Eye (tissue), 1 donor: ENCODE measurements around the gene PLEKHA5.
A peak's percentile ranks its signal among the peaks of the same experiment; 100 is the strongest.
"Not testable (repeated sequence)": the region's sequence is repeated elsewhere in the genome, so short reads cannot be mapped to it uniquely, and the experiment has no call there.

Source experiments
- DNase-seq: peaks from one replicate; pipeline ENCODE4 v3.0.0-alpha.2; 2015

Gene PLEKHA5

GRCh38 chr12:19285793-19286448, 156.4 kb downstream of the PLEKHA5 start:
- no peak for DNase-seq

GRCh38 chr12:19287302-19287701, 157.8 kb downstream of the PLEKHA5 start:
- DNase-seq: no peak

DNA sequence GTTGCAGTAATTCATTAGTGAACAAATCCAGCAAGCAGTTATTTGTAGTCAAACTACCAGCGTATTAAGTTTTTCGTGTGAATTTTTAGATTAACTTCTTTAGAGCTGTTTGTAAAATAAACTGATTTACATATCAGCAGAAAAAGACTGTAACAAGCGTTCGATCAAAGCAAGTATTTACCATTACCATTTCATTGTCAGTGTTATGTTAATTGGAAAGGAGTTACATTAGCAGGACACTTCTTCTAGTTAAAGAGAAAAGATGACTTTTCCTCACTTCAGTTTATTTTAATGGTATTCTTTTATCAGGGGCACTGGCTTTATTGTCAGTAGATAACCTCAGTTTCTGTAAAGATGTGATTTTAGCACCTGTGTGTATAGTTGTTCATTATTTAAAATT, 158.6 kb downstream of the PLEKHA5 start:
- no peak for DNase-seq

DNA sequence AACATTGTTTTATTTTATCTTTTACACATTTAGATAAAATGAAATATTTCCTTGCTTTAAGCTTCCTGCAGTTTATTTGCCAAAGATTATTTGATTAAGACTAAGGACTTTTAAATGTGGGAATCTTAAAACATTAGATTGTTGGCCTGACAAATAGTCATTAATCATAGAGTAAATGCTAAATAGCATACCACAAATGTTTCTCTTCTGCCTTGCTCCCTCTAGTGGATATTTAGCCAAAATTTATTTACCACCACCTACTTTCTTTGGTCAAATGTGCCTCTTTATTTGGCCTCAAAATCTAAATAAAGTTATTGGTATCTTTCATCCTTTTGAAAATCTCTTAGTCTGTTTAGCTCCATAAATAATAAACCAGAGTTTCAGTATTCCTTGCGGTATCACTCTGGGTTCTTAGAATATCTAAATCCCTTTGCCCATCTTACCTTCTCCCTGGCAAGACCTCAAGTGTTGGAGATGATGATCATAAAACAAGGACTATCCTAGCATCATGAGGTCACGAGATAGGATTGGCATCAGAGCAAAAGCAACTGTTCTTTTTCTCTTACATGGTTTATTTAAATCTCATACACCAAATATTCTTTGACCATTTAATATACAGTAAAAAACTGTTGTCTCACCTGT, 159.2 kb downstream of the PLEKHA5 start:
- DNase-seq: peak; percentile 58

DNA sequence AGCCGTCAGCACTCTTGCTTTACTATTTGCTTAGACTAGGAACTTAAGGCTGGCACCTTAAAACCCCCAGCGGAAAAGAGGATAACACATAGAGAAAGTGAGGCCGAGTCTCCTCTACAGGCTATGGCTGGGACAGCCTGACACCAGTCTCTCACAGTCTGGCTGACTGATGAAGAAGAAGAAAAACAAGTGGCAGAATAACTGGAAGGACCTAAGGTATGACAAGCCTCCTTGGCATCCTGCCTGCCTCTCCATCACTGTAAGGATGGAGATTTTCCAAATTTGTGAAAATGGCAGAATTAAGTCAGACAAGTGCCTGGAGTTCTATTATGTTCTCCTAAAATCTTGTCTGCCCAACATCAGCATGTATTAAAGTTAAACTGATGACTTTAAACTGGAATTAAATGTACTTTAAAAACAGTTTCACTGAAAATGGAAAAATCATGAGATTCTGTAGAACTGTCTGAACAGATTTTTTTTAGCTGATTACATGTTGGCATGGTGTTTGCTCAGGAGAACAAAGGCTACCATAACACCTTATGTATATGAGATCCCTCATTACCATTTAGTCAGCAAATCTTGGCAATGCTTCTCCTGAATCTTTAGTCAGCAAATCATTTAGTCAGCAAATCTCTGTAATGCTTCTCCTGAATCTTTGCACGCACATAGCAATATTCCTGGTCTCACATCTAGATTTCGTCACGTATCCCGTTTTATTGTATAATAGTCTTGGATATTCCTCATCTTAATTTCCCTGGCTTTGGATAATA, 169.5 kb downstream of the PLEKHA5 start:
- DNase-seq: no peak

- no peak for DNase-seq
These were observed 170.2 kb downstream of the PLEKHA5 start for GRCh38 chr12:19299765-19300164.

DNA sequence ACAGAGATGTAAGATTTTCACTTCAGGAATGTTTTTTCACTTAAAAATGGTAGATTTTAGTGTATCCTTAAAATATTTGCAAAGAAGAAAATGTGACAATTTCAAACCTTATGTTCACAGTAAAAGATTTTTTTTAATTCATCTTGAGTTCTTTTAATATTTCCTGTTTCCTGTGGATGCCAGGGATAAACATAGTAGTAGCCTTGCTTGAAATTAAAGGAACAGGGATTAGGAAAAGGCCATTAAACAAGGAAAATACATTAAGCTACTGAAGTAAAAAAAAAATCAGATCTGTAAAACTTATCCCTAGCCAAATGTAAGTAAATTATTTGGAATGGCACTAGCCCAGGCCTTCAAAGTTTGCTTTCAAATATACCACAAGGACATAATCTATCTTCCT, 171.7 kb downstream of the PLEKHA5 start:
- no peak for DNase-seq

DNA sequence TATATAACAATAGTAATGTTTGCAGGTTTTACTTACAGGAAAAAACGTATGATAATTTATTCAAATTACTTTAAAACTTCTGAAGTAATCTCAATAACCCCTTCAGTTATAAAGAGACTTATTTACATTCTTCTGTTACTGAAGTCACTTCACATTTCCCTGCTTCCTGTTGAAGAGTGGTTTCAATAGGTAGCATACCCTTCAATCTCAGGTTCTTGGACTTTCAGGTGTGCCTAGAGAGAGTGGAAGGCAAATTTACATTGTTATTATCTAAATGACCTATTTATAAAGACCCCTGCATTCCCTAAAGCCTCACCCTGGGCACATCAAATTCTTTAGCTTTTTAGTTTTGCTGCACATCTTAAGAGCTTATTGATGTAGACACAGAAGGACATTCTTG, 172.2 kb downstream of the PLEKHA5 start:
- no peak for DNase-seq

DNA sequence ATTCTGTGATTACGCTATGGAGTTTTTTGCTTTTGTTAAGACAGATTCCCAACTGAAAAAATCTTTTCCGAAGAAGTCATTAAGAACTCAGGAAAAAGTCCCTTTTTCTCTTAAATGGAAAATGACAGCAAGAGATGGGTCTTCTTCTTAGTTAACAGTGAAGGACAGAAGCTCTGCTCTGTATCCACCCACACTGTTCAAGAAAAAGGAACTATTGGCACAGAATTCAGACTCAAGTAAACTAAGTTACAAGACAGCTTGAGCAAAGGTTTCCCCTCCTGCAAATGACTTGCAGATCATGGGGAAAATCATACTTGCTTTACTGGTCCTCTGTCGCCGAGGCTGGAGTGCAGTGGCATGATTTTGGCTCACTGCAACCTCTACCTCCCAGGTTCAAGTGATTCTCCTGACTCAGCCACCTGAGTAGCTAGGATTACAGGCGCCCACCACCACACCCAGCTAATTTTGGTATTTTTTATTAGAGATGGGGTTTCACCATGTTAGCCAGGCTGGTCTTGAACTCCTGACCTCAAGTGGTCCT, 172.6 kb downstream of the PLEKHA5 start:
- DNase-seq: no peak

DNA sequence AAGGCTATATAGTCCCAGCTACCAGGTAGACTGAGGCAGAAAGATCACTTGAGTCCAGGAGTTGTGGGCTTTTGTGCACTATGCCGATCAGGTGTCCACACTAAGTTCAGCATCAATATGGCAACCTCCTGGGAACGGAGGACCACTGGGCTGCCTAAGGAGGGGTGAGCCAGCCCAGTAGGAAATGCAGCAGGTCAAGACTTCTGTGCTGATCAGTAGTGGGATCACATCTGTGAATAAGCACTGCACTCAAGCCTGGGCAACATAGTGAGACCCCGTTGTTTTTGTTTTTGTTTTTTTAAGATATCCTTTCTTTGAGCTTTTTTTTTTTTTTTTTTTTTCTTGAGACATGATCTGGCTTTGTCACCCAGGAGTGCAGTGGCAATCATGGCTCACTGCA, 174.0 kb downstream of the PLEKHA5 start:
- DNase-seq: no peak

GRCh38 chr12:19304149-19304750, 174.7 kb downstream of the PLEKHA5 start:
- DNase-seq: no peak

DNA sequence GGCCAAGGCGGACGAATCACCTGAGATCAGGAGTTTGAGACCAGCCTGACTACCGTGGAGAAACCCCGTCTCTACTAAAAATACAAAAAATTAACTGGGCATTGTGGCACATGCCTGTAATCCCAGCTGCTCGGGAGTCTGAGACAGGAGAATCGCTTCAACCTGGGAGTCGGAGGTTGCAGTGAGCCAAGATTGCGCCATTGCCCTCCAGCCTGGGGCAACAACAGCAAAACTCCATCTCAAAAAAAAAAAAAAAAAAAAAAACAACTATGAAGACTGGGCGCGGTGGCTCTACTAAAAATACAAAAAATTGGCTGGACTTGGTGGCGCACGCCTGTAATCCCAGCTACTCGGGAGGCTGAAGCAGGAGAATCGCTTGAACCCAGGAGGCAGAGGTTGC, 176.1 kb downstream of the PLEKHA5 start:
- not testable (repeated sequence) for DNase-seq

- DNase-seq: no peak
These were observed 176.8 kb downstream of the PLEKHA5 start for GRCh38 chr12:19306366-19306765.

DNA sequence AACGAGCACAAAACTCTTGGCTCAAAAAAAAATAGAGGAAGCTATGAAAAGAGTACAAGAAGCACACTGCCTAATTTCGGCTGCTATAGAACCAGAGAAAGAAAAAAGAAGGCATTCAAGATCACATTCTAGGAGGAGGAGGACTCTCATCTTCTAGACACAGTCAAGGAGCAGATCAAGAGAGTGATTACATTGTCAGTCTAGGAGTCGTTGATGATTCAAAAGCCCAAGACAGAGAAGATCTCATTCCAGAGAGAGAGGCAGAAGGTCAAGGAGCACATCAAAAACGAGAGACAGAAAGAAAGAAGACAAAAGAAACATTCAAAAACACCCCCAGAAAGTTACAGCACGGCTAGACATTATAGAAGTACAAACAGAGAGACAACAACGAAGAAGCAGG, 177.9 kb downstream of the PLEKHA5 start:
- no peak for DNase-seq

DNA sequence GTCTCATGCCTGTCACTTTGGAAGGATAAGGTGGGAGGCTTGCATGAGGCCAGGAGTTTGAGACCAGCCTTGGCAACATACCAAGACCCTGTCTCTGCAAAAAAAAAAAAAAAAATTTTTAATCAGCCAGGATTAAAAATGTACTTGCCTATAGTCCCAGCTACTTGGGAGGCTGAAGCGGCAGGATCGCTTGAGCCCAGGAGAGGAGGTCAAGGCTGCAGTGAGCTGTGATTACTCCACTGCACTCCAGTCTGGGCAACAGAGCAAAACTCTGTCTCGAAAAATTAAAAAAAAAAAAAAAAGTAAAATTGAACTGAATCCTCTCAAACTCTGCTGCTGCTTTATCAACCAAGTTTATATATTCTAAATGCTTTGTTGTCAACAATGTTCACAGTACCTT, 181.6 kb downstream of the PLEKHA5 start:
- no peak for DNase-seq

- DNase-seq: no peak
These were observed 183.1 kb downstream of the PLEKHA5 start for GRCh38 chr12:19312637-19313036.

GRCh38 chr12:19316425-19316824, 186.9 kb downstream of the PLEKHA5 start:
- DNase-seq: no peak

GRCh38 chr12:19322376-19322775, 192.8 kb downstream of the PLEKHA5 start:
- no peak for DNase-seq

GRCh38 chr12:19323805-19324204, 194.3 kb downstream of the PLEKHA5 start:
- DNase-seq: no peak

DNA sequence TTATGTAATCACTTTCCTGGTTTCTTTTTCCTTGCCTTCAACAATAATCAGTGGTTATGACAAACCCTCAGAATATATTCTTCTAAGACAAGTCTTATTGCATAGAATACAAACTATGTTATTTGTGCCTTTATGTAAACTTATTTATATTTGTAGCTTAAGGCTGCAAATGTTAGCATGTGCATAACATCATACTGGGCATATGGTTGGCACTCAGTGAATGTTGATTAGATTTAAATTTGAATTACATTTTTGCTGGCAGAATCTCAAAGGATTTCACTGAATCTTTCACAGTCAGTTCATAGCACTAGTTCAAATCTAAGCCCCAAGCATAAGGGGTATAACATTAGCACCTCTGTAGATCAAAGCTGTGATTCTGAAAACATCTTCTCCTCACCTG, 196.6 kb downstream of the PLEKHA5 start:
- DNase-seq: no peak

DNA sequence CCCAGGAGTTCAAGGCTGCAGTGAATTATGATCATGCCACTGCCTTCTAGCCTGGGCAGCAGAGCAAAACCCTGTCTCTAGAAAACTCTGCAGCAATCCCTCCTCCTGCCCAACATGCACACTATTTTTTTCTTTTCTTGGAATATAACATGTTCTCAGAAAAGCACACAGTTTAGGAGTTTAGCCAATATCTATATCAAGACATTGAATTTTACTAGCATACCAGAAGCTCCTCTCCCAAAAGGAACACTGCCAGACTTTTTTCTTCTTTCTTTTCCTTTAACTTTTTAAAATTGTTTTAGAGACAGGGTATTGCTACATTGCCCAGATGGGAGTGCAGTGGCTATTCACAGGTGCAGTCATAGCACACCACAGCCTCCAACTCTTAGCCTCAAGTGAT, 202.7 kb downstream of the PLEKHA5 start:
- DNase-seq: no peak

GRCh38 chr12:19338405-19338804, 208.9 kb downstream of the PLEKHA5 start:
- no peak for DNase-seq

GRCh38 chr12:19350850-19351249, 221.3 kb downstream of the PLEKHA5 start:
- DNase-seq: not testable (repeated sequence)
